Fibroblast of lung (primary cell): ENCODE measurements around the gene PHTF1.

Experiments
- CTCF ChIP-seq, 2 donors: IDR thresholded peaks in 1 of 2; conservative IDR thresholded peaks in 1 of 2; 1 replicate in 1 of 2; 2 replicates in 1 of 2; pipeline ENCODE4 v1.5.1; 2011 to 2012; ENCODE audit warnings: low read length in 2 of 2, control low read depth in 1 of 2, inconsistent platforms in 1 of 2, low read depth in 1 of 2, mild to moderate bottlenecking in 1 of 2
- EZH2 ChIP-seq: IDR thresholded peaks from 2 replicates; pipeline ENCODE4 v1.5.1; 2012; ENCODE audit warnings: low read length, control low read depth, mild to moderate bottlenecking; ENCODE audit errors: missing control alignments

GRCh38 chr1:113659035-113659434 lies 100.3 kb downstream of the PHTF1 start:
- TF ChIP-seq EZH2 (no peak), CTCF (conservative IDR thresholded peaks at IDR 0.05 in 1 of 2, IDR thresholded peaks at IDR 0.05 in 1 of 2; ENCODE audit: low read depth in 1 of 2, low read length in 2 of 2) (no peak)
